Measurements from ENCODE around the gene ZNF805. TPM values are rescaled to one million over a fixed set of nuclear protein-coding genes. Genes with fewer than 3 reads are reported as not detected.
A peak's percentile ranks its signal among the peaks of the same experiment; 100 is the strongest.

The ZNF805 gene
- total and polyA plus RNA-seq, 2 of the 13 experiments (the other 11 are each of a cell fraction or from before 2014, with no cell fraction given) = 5.1 to 12.8 TPM

- TF ChIP-seq PBX2 (CRISPR knock-in tag; IDR thresholded peaks at IDR 0.05) = peak; percentile 54; the same call in 1 of the 2 replicates
- peak; percentile 64; the same call in 1 of the 2 replicates for TF ChIP-seq TAF1 (CRISPR knock-in tag; IDR thresholded peaks at IDR 0.05)
- no peak; the same call in 1 of the 2 replicates for TF ChIP-seq ZNF558 (CRISPR knock-in tag; IDR thresholded peaks at IDR 0.05; ENCODE audit: borderline replicate concordance)
- peak; percentile 25; the same call in 1 of the 2 replicates for TF ChIP-seq ZSCAN22 (CRISPR knock-in tag; IDR thresholded peaks at IDR 0.05)
- TF ChIP-seq, protein P1, sequence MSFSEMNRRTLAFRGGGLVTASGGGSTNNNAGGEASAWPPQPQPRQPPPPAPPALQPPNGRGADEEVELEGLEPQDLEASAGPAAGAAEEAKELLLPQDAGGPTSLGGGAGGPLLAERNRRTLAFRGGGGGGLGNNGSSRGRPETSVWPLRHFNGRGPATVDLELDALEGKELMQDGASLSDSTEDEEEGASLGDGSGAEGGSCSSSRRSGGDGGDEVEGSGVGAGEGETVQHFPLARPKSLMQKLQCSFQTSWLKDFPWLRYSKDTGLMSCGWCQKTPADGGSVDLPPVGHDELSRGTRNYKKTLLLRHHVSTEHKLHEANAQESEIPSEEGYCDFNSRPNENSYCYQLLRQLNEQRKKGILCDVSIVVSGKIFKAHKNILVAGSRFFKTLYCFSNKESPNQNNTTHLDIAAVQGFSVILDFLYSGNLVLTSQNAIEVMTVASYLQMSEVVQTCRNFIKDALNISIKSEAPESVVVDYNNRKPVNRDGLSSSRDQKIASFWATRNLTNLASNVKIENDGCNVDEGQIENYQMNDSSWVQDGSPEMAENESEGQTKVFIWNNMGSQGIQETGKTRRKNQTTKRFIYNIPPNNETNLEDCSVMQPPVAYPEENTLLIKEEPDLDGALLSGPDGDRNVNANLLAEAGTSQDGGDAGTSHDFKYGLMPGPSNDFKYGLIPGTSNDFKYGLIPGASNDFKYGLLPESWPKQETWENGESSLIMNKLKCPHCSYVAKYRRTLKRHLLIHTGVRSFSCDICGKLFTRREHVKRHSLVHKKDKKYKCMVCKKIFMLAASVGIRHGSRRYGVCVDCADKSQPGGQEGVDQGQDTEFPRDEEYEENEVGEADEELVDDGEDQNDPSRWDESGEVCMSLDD (CRISPR knock-in tag; IDR thresholded peaks at IDR 0.05; ENCODE audit: borderline replicate concordance) = no peak
- TF ChIP-seq GABPA (IDR thresholded peaks at IDR 0.05; ENCODE audit: low read depth, low read length) = peak; percentile 93
- TF ChIP-seq GABPA (CRISPR knock-in tag; IDR thresholded peaks at IDR 0.05; ENCODE audit: low read depth) = peak; percentile 98
- TF ChIP-seq POLR2AphosphoS5 (IDR thresholded peaks at IDR 0.05; ENCODE audit: low read depth, low read length) = peak; percentile 62
- TF ChIP-seq, protein P2, sequence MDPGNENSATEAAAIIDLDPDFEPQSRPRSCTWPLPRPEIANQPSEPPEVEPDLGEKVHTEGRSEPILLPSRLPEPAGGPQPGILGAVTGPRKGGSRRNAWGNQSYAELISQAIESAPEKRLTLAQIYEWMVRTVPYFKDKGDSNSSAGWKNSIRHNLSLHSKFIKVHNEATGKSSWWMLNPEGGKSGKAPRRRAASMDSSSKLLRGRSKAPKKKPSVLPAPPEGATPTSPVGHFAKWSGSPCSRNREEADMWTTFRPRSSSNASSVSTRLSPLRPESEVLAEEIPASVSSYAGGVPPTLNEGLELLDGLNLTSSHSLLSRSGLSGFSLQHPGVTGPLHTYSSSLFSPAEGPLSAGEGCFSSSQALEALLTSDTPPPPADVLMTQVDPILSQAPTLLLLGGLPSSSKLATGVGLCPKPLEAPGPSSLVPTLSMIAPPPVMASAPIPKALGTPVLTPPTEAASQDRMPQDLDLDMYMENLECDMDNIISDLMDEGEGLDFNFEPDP (CRISPR knock-in tag; conservative IDR thresholded peaks at IDR 0.05) = peak; percentile 61; the same call in 1 of the 2 replicates
- TF ChIP-seq ETS1 (CRISPR knock-in tag; IDR thresholded peaks at IDR 0.05) = no peak
- no peak for TF ChIP-seq ZNF552 (CRISPR knock-in tag; IDR thresholded peaks at IDR 0.05; ENCODE audit: borderline replicate concordance)
- no peak for TF ChIP-seq MTF2 (CRISPR knock-in tag; IDR thresholded peaks at IDR 0.05; ENCODE audit: borderline replicate concordance)
- no peak for TF ChIP-seq PHF5A (CRISPR knock-in tag; IDR thresholded peaks at IDR 0.05; ENCODE audit: low read depth, unreplicated experiment)
- no peak for TF ChIP-seq ZSCAN21 (CRISPR knock-in tag; IDR thresholded peaks at IDR 0.05; ENCODE audit: borderline replicate concordance)
- peak; percentile 91 for TF ChIP-seq RBFOX2 (IDR thresholded peaks at IDR 0.05; ENCODE audit: low read depth, low read length)
- TF ChIP-seq SP140L (CRISPR knock-in tag; IDR thresholded peaks at IDR 0.05; ENCODE audit: borderline replicate concordance) = no peak
- TF ChIP-seq, protein P3, sequence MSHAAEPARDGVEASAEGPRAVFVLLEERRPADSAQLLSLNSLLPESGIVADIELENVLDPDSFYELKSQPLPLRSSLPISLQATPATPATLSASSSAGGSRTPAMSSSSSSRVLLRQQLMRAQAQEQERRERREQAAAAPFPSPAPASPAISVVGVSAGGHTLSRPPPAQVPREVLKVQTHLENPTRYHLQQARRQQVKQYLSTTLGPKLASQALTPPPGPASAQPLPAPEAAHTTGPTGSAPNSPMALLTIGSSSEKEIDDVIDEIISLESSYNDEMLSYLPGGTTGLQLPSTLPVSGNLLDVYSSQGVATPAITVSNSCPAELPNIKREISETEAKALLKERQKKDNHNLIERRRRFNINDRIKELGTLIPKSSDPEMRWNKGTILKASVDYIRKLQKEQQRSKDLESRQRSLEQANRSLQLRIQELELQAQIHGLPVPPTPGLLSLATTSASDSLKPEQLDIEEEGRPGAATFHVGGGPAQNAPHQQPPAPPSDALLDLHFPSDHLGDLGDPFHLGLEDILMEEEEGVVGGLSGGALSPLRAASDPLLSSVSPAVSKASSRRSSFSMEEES (CRISPR knock-in tag; IDR thresholded peaks at IDR 0.05) = no peak
- 0 out of 2 replicates have a peak, but pooled peaks have one; percentile 65 for TF ChIP-seq ZFP82 (CRISPR knock-in tag; IDR thresholded peaks at IDR 0.05; ENCODE audit: borderline replicate concordance)
- no peak for TF ChIP-seq HMG20A (CRISPR knock-in tag; IDR thresholded peaks at IDR 0.05; ENCODE audit: borderline replicate concordance)
- no peak for TF ChIP-seq HNRNPH1 (optimal IDR thresholded peaks at IDR 0.05; ENCODE audit: low read depth, low read length)
- peak; percentile 67; the same call in 1 of the 2 replicates for TF ChIP-seq CAMTA2 (CRISPR knock-in tag; IDR thresholded peaks at IDR 0.05; ENCODE audit: borderline replicate concordance)
- 0 out of 2 replicates have a peak, but pooled peaks have one; percentile 72 for TF ChIP-seq NCOA5 (CRISPR knock-in tag; IDR thresholded peaks at IDR 0.05)
Measured at GRCh38 chr19:57240311-57241090, at the start of gene ZNF805 (continued).

All from HepG2 (cell line).